Measurements from ENCODE around the gene CLDN20.

CLDN20 gene

DNA sequence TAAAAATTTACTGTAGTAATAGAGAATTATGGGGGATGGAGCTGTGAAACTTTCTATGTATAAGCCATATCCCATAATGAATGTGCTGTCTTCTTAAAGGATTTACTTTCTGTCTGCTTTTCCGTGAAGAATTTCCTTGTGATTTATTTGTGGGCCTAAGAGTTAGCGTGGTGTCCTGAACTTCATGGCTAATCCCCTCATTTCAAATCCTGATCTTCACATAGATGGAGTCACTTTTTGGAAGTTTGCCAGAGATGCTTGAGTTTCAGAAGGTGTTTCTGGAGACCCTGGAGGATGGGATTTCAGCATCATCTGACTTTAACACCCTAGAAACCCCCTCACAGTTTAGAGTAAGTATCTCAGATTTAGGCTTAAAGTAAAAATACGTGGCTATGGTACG, 19.4 kb upstream of the CLDN20 start:
- intact Hi-C loops (cut with DNase I): loop anchor here (10.0 kb wide), 1 partner anchor 370 kb away; no protein-coding TSS in a partner anchor

DNA sequence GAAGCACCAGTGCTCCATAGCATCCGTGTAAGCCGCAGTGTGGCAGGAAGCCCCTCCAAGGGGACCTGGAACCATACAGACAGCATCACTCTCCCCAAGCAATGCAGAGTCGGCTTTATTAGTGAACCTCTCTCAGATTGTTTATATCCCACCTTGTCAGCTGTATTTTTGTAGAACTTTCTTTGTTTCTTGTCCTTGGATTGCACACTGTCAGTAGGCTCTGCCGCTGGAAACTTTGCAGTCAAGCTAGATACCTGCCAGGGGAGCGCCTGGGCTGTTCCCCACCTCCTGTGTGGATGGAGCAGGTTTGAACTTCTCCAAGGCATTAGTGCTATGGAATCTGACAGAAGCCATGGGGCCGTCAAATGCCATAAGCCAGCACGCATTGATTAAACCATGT, 18.6 kb upstream of the CLDN20 start:
- intact Hi-C loops (cut with DNase I): loop anchor here (10.0 kb wide), 1 partner anchor 370 kb away; no protein-coding TSS in a partner anchor
- DNase-seq: no peak

More for the DNA sequence above, 19.4 kb upstream of the CLDN20 start:
- no peak for DNase-seq

DNA sequence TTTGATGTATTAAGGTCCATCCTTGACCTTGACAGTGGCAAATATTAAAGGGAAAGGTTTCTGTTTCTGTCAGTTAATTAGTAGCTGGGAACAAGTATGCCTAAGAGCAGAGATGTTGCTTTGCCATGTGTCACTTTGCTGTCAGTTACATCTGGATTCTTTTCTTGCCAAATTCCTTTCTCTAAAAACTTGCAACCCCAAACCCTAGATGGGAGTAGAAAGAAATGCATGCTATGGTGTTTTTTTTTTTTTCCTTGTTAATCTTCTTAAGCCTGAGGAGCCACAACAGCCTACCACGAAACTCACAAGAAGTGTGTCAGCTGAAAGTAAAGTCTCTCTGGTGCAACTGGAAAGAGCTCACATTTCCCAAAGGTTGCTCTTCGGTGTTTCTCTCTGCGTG, 18.0 kb upstream of the CLDN20 start:
- DNase-seq: no peak

DNA sequence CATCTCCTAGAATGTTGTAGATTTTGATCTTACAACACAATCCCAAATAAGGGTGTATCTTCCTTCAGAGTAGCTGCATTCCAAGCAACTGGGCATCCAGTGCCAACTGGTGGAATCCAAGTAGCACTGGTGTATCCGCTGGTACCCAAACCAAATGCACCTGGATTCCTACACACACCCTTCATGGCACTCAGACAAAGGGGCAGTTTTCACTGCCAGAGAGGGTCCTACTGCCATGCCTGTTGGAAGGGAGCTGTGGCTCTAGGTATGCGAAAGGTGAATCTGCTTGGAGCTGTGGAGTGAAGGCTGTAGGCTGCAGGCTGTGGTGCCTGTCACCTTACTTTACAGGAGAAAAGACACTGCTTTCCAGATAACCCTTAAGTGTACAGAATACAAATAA, 17.0 kb upstream of the CLDN20 start:
- intact Hi-C loops (cut with DNase I): loop anchor here (10.0 kb wide), 1 partner anchor 372 kb away; no protein-coding TSS in a partner anchor
- DNase-seq: no peak

More for the DNA sequence above, 18.0 kb upstream of the CLDN20 start:
- intact Hi-C loops (cut with DNase I): loop anchor here (10.0 kb wide), 1 partner anchor 371 kb away; no protein-coding TSS in a partner anchor

DNA sequence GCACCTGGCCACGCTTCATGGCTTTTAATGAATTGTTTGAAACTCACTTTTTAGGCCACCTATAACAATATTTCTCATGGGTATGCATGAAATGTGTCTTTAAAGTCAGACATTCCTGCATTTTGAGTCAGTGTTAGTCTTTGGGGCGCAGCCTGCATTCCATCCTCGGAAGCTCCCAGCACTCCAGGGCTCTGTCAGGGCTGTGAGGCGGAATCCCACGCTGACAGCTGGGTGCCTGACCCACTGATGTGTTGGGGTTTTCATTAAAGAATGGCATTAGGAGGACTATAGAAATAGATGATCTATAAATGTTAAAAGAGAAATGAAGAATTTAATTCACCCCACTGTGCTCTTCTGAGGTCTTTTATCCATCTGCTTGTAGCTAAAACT, 16.2 kb upstream of the CLDN20 start:
- intact Hi-C loops (cut with DNase I): loop anchor here (1.0 to 10.0 kb wide), 3 partner anchors 71 to 373 kb away; no protein-coding TSS in a partner anchor
- no peak for DNase-seq

DNA sequence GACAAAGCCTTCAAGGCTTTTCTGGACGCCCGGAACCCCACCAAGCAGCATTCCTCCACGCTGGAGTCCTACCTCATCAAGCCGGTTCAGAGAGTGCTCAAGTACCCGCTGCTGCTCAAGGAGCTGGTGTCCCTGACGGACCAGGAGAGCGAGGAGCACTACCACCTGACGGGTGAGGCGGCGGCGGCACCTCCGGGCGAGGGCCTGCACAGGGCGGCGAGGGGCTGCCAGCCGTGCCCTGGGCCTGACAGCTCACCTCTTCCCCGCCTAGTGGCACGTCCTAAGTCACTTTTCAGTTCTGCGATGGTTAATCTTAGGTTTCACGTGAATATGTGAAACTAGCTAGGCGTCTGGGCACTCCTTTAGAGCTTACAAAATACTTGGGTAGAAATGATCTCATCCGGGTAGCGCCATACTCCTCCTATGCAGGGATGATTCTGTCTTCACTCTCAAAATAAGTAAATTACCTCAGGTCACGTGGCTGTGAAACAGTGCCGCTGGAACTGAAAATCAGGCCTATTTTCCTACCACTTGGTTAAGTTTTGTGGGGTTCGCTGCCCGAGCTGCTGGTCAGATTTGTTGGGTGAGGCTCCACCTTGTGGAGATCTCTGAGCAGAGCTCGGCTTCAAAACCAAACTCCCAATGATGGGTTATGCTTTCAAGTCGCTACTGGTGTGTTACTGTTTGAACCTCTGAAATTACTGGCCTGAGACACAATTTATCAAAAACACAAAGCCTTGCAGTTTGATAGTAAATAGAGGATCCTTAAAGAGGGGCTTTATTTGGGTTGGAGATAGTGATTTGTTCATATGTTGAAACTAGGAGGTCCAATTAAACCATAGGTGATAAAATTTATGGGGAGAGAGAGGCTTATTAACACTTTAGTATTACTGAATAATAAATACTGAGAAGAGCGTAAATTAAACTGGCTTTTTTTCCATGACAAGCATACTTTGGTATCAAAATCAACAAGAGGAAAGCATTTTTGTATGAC, 15.5 kb upstream of the CLDN20 start:
- intact Hi-C loops (cut with DNase I): loop anchor here (1.0 to 10.0 kb wide), 3 partner anchors 72 to 374 kb away; no protein-coding TSS in a partner anchor
- peak; percentile 53 to 95 (median 66) for DNase-seq

DNA sequence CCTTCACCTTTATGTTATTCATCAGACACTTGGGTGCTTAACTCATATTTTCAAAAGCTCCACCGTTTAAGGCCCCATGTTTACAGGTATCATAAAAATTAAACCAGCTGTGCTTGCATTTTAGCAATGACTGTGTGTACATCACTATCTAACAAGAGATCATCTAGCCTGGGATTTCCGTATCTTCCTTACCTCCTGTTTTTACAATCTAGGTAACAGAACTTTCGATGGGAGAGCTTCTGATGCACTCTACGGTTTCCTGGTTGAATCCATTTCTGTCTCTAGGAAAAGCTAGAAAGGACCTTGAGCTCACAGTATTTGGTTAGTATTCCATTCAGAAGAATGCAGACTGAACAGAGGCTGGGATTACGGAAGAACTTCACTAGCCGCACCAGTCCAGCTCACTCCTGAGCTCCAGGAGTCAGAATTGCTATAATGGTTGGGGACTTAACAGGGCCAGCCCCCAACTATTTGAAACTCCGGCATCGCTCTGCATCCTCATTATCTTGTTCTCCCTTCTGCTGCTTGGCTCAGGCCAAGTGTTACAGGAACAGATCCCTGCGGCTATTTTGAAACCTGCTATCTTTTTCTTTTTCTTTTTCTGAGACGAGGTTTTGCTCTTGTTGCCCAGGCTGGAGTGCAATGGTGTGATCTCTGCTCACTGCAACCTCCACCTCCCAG, 13.0 kb upstream of the CLDN20 start:
- DNase-seq: no peak
- intact Hi-C loops (cut with DNase I): no loop called here

DNA sequence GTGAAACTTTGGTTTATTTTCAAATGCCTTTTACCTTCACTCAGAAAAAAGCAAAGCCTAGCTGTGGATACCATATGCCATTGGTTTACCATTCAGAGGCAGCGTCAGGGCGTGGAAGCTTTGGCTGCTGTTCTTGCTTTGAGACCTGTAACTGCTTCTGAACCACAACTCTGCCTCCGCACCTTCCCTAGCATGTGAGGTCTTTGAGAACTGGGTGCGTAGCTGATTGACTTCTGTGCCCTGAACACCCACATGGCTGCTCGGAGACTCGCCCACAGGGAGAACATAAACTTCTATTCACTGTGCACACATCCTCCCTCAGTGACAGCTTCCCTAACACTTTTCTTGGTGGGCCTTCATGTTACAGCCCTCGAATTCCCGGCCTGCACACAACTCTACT, 11.2 kb upstream of the CLDN20 start:
- DNase-seq: peak in 3 of 10 donors; percentile 48 to 90 (median 85)
- intact Hi-C loops (cut with DNase I): no loop called here

DNA sequence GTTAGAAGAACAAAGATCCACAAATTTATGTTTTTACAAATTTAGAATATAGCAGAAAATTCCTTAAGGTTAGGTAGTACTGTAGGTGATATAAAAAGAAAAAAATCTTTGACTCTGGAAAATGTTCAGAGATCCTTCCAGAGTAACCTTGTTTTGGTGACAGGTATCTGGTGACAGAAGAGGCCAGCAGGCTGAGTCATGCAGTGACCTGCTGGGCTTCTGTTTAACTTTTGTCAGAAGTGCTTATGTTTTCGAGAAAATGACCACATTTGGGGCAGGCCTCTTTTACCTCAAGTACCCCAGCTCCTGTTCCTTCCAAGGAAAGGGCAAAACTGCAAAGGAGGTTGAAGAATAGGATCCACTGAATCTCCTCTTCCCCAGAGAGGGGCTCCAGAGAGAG, 10.5 kb upstream of the CLDN20 start:
- intact Hi-C loops (cut with DNase I): no loop called here
- DNase-seq: no peak

DNA sequence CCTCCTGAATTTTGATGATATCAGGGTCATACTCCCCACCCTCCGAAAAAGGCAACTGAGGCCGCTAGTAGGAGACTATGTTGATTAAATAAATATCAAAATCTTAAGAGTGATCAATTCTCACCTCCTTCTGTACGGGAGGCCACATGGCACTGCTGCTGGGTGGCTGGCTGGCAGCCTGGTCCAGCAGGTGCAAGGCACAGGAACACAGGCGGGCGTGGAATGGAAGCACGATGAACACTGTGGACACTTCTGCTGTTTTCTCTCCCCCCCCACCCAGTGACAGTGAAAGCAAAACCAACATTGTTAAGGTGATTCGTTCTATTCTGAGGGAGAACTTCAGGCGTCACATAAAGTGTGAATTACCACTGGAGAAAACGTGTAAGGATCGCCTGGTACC, 9.7 kb upstream of the CLDN20 start:
- DNase-seq: no peak
- intact Hi-C loops (cut with DNase I): no loop called here

DNA sequence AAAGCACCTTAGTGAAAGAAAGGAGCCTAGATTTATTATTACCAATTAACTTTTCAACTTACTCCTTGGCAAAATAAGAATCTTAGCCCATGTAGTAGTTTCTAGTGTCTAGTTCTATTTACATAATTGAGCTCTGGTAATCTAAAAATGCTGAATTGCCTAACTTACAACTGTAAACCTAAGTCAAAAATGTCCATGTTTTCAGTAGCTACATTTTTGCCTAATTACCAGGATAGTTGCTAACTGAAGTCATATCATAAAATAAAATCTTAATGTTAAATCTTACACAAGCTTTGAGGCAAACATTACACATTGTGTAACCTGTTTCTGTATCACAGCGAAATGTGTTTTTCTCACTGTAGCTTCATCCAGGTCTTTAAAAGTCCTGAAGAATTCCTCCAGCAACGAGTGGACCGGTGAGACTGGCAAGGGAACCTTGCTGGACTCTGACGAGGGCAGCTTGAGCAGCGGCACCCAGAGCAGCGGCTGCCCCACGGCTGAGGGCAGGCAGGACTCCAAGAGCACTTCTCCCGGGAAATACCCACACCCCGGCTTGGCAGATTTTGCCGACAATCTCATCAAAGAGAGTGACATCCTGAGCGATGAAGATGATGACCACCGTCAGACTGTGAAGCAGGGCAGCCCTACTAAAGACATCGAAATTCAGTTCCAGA, 7.6 kb upstream of the CLDN20 start:
- intact Hi-C loops (cut with DNase I): no loop called here
- DNase-seq: no peak

DNA sequence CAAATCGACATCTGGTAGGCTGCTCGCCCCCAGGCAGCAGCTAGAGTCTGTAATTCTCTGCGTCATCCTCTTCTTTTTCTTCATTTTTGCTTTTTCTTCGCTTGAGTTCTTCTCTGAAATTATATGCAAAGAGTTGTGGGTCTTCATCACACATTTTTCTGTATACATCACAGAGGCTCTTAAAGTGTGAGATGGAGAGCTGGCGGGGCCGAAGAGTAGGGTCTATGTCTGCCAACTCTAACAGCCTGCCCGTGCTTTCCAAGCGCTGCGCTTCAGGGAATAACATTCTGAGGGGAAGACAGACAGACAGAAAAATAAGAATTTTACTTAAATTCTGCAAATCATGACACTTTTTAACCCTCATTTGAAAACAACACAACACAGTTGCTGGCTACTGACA, 6.0 kb upstream of the CLDN20 start:
- intact Hi-C loops (cut with DNase I): no loop called here

DNA sequence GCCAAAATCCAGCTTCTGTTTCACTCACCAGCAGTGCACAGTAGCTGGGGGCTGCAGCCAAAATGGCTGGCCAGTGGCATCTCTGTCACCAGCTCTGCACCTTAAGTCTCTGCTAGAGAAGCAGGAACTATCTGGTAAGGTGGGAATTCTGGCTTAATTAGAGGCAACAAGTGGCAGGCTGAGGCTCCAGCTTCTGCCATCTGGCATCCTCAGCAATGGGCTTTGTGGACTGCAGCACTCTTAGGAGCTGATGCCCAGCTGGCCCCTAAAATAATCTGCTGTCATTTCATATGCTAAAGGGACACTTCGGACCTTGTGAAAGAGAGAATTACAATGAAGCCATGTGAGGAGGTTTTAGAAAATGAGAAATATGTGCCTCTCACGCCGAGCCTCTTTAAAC, 4.6 kb upstream of the CLDN20 start:
- no peak for DNase-seq
- intact Hi-C loops (cut with DNase I): no loop called here

More for the DNA sequence above, 6.0 kb upstream of the CLDN20 start:
- DNase-seq: no peak

DNA sequence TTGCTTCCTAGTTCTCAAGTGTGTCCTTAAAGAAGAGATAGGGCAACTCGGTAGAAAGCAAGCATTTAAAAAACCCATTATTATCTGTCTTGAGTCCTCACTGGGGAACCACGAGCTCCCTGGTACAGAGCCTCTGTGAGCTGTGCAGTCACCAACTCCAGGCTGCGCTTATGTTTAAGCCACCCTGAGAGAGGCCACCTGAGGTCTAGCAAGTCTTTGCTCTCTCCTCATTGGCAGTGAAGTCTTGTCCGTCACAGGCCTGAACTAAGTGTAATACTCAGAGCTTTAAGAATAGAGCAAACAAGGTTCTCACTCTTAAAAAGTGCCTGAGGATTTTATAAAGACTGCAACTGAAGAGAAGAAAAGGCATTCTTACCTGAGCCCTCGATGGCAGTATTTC, 3.9 kb upstream of the CLDN20 start:
- no peak for DNase-seq
- intact Hi-C loops (cut with DNase I): no loop called here

DNA sequence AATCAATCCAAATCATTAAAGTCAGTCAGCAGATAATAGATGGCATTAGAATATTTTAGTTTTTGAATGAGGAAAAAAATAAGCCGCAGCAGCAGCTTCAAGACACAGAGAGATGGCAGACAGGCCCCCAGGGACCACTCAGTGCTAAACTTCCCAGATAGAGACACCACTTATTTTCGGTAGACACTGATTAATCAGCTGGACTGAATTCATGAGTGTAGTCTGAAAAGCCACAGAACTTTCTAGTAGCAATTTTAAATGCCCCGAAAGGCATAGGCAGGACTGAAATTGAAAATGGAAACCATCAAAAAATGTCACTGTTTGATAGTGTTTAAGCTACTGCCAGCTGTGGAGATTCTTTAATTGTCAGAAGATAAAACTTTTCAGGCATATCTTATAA, 3.1 kb upstream of the CLDN20 start:
- DNase-seq: no peak
- intact Hi-C loops (cut with DNase I): no loop called here

DNA sequence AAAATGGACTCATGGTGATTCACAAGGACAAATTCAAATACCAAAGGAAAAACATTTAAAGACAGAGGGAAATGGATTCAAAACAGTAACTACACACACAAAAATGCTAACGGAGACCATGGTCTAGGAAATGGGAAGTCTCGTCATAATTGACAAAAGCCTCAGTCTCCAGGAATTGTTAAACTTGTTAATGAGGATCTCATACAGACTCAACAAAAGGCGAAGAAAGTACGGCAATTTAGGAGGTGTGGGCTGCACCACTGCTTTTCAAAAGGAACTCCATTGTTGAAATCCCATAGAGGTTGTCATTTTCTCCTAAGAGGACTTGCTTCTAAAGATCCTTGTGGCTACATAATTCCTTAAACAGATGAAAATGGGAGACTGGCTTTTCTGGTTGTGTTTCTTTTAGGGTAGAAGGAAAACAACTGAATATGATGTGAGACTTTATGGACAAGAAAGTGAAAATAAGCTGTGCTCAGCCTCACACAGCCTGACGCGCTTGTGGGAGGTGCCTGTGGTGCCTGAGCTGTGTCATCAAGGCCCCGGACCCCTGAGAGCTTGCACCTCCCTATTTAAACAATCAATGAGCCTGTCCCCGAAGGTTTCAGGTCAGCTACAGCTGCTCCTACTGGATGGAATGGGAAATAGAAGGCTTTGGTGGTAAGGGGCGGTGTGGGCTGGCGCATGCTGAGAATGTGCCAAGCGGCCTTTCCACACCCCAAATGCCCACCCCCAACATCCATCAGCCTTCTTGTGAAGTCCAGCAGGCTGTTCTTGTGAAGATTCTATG, 2.5 kb upstream of the CLDN20 start:
- no peak for DNase-seq
- intact Hi-C loops (cut with DNase I): no loop called here

DNA sequence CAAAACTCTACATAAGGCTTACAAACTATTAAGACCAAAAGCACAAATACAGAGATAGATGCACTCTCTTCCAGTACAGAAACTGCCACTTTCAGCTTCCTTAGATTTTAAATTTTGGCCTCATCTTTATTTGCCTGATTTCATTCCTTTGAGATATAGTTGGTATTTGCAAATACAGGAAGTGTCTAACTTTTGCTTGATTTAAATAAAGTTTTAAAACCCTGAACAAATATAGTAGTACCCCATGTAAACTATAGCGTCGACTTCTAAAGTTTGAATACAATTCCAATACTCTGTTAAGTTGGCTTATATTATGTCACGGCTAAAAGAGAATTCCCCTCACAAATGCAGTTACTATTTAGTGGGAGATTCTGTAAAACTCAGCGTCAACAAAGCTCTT, 1.2 kb upstream of the CLDN20 start:
- intact Hi-C loops (cut with DNase I): no loop called here
- DNase-seq: no peak

DNA sequence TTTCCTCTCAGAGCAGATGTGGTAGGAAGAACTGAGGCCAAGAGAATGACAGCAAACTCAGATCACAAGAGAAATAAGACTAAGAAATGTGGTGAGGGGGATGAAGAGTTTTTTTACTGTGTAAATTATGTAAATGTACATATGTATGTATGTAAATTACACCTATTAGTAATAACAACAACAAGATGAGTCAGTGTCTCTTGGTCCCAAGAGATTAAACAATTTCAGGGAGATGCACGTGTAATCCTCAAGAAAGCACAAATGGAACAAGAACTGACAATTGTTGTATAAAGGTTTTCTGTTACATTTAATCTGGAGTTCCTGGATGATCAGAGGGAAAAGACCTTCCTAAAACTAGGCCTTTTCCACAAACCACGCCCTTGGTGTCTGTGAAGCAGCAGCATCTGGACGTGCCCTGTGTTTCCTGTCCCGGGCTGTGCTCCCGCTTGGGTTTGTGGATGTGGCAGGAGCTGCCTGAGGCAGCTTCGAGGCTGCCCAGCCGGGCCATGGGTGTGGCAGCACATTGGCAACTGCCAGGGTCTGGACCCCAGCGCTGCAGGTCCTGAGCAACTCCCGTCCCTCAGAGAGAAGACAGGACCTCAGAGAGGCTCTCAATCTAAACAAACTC, 994 bp downstream of the CLDN20 start:
- intact Hi-C loops (cut with DNase I): no loop called here
- DNase-seq: peak in 2 of 10 donors; percentile 49 to 81

DNA sequence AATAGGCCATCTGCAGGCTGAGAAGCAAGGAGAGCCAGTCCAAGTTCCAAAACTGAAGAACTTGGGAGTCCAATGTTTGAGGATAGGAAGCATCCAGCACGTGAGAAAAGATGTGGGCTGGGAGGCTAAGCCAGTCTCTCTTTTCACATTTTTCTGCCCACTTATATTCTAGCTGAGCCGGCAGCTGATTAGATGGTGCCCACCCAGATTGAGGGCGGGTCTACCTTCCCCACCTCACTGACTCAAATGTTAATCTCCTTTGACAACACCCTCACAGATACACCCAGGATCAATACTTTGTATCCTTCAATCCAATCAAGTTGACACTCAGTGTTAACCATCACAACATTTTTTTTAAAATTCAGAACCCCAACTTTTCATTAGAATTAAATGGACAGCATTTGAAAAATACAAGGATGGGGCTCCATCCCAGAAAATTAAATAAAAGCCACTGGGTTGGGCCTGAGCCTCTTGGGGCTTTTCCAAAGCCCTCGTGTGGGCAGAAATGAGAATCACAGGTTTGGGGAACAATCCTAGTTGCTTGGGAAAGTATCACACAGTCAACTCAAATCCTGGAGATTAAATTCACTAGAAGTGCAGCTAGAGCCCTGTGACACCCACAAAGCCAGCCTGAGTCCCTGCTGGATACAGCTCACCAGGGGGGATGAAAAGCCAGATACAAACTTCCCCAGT, 2.2 kb downstream of the CLDN20 start:
- intact Hi-C loops (cut with DNase I): no loop called here
- no peak for DNase-seq
